CD4-positive, alpha-beta T cell (primary cell): ENCODE measurements around the gene ZNF132. TPM values are rescaled to one million over a fixed set of nuclear protein-coding genes. Genes with fewer than 3 reads are reported as not detected.

Experiments used
- ATAC-seq: fragments of 200-7000 bp; cut with Tn5 transposase; one replicate; pipeline ENCODE4 v1.10.0; 2022; ENCODE audit warnings: mild to moderate bottlenecking; ENCODE audit not compliant: poor library complexity
- CTCF ChIA-PET: fragments of 350-600 bp; sonication (Branson Sonifier 250); formaldehyde crosslinking; loops from one replicate; lab custom pipeline; 2021; ENCODE audit warnings: antibody characterized with exemption, inconsistent platforms; lab: Charles Lee
- POLR2A ChIA-PET: fragments of 350-600 bp; sonication (Branson Sonifier 250); formaldehyde crosslinking; loops from one replicate; lab custom pipeline; 2021; ENCODE audit warnings: antibody characterized with exemption, inconsistent platforms; lab: Charles Lee
- DNase-seq, 14 experiments: peaks; one replicate each; pipeline ENCODE4 v3.0.0-alpha.2; 2013 to 2020; ENCODE audit warnings: mixed read lengths in 2 of 14
- H3K27ac ChIP-seq, 2 donors: one replicate each; pipeline versions ENCODE4 v1.5.1 to v1.7.0; 2013; ENCODE audit warnings: low read length in 2 of 2, low read depth in 1 of 2, mild to moderate bottlenecking in 1 of 2
- H3K27me3 ChIP-seq, 2 experiments: 1 replicate in 1 of 2; 2 replicates in 1 of 2; pipeline versions ENCODE4 v1.6.1 to v1.7.0; 2013; ENCODE audit warnings: low read length in 2 of 2, control low read depth in 1 of 2, mild to moderate bottlenecking in 1 of 2, moderate library complexity in 1 of 2; ENCODE audit not compliant: insufficient read depth in 2 of 2, control insufficient read depth in 1 of 2
- H3K36me3 ChIP-seq: one replicate; pipeline ENCODE4 v1.6.1; 2013; ENCODE audit warnings: low read length, control low read depth; ENCODE audit not compliant: insufficient read depth
- H3K4me1 ChIP-seq: one replicate; pipeline ENCODE4 v1.6.1; 2013; ENCODE audit warnings: low read length, control low read depth; ENCODE audit not compliant: insufficient read depth
- H3K4me3 ChIP-seq: one replicate; pipeline ENCODE4 v1.5.1; 2013; ENCODE audit warnings: mild to moderate bottlenecking, low read length, moderate library complexity
- H3K9me3 ChIP-seq, 2 experiments: 1 replicate in 1 of 2; 2 replicates in 1 of 2; pipeline versions ENCODE4 v1.6.1 to v1.7.0; 2013; ENCODE audit warnings: low read length in 2 of 2, mild to moderate bottlenecking in 2 of 2, control low read depth in 1 of 2, moderate library complexity in 1 of 2; ENCODE audit not compliant: control insufficient read depth in 1 of 2, insufficient read depth in 1 of 2
- H3K27ac Mint-ChIP-seq: one replicate; pipeline ENCODE4 v1.8.0; 2020; ENCODE audit warnings: mixed read lengths
- H3K27me3 Mint-ChIP-seq: one replicate; pipeline ENCODE4 v1.8.0; 2021; ENCODE audit warnings: mixed read lengths
- H3K36me3 Mint-ChIP-seq: one replicate; pipeline ENCODE4 v1.8.0; 2021; ENCODE audit warnings: low read depth, mixed read lengths
- H3K4me1 Mint-ChIP-seq: one replicate; pipeline ENCODE4 v1.8.0; 2021; ENCODE audit warnings: low read depth, mixed read lengths
- H3K4me3 Mint-ChIP-seq: one replicate; pipeline ENCODE4 v1.8.0; 2020; ENCODE audit warnings: mild to moderate bottlenecking, mixed read lengths
- H3K9me3 Mint-ChIP-seq: one replicate; pipeline ENCODE4 v1.8.0; 2020; ENCODE audit warnings: mixed read lengths
- CTCF ChIP-seq: fragments of 200-600 bp; IDR thresholded peaks from one replicate; pipeline ENCODE4 v1.8.0; 2022; ENCODE audit warnings: antibody characterized with exemption, mild to moderate bottlenecking
- intact Hi-C, 2 experiments: fragments of 100-400 bp; cut with DNase I in 1 of 2; cut with micrococcal nuclease in 1 of 2; formaldehyde crosslinking; loops; one replicate each; pipeline versions ENCODE4 v1.15.1 to v1.9.0; 2023 to 2025; cut with DNase I, micrococcal nuclease
- total RNA-seq, 174 experiments: library from RNA in 2 of 174; stranded (reverse) in 2 of 174; gene quantifications; one replicate each; pipeline ENCODE4 v1.2.3 and lab custom pipeline; 2021 to 2026

ZNF132 gene
- total RNA-seq, 2 experiments from 2014 or later: 1.0 to 1.4 TPM

DNA sequence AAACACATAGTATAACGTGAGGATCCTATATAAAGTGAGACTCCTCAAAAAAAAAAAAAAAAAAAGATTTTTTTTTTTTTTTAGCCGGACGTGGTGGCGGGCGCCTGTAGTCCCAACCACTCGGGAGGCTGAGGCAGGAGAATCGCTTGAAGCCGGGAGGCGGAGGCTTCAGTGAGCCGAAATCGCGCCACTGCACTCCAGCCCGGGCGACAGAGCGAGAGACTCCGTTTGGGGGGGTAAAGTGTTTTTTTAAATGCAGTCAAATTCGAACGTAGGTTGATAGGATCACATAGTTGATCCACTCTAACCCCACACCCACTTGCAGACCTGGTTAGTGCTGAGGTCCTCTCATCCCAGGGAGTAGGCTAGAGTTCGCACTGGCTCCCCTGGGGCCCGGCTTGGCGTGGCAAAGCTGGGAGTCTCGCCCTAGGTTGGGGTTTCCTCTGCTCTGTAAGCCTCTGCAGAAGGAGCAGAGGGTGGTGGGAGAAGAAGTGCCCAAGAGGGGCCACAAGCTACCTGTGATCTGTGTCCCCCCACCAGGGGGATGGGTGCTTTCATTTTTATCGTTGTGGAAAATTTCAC, 38.0 kb downstream of the ZNF132 start:
- Mint-ChIP-seq H3K27me3 (peaks cover 24% of the 10 kb centered on the region), H3K36me3 (peaks cover 5% of the 10 kb centered on the region), H3K4me3 (peak overlapping the region; percentile 34), H3K4me1 (peaks cover 16% of the 10 kb centered on the region), H3K9me3 (no peaks in the 10 kb centered on the region), H3K27ac (peak overlapping the region; percentile 86)
- TF ChIP-seq CTCF: peak; percentile 15
- H3K4me1 ChIP-seq: peaks cover 20% of the 10 kb centered on the region
- CTCF ChIA-PET: interaction anchor here (0.6 kb wide), 1 partner anchor 10 kb away, joined by 3 read pairs; no protein-coding TSS in a partner anchor
- H3K4me3 ChIP-seq: peak overlapping the region; percentile 75
- POLR2A ChIA-PET: no interaction called here
- no peaks in the 10 kb centered on the region for H3K36me3 ChIP-seq
- no peak for ATAC-seq
- peak overlapping the region; percentile 59 to 94 for H3K27ac ChIP-seq
- peak in 1 of 14 experiments; percentile 50 for DNase-seq
- intact Hi-C loops: loop anchor here (1.0 to 5.0 kb wide), 4 partner anchors 15 to 220 kb away; partner anchors contain the start of genes RPS5 (in 2 of the 2), ZNF837 (in 2 of the 2) and ZNF274 (in 1 of the 2)
- peaks cover 0 to 5% of the 10 kb centered on the region in 2 experiments for H3K9me3 ChIP-seq
- H3K27me3 ChIP-seq: peaks cover 7 to 14% of the 10 kb centered on the region in 2 experiments

DNA sequence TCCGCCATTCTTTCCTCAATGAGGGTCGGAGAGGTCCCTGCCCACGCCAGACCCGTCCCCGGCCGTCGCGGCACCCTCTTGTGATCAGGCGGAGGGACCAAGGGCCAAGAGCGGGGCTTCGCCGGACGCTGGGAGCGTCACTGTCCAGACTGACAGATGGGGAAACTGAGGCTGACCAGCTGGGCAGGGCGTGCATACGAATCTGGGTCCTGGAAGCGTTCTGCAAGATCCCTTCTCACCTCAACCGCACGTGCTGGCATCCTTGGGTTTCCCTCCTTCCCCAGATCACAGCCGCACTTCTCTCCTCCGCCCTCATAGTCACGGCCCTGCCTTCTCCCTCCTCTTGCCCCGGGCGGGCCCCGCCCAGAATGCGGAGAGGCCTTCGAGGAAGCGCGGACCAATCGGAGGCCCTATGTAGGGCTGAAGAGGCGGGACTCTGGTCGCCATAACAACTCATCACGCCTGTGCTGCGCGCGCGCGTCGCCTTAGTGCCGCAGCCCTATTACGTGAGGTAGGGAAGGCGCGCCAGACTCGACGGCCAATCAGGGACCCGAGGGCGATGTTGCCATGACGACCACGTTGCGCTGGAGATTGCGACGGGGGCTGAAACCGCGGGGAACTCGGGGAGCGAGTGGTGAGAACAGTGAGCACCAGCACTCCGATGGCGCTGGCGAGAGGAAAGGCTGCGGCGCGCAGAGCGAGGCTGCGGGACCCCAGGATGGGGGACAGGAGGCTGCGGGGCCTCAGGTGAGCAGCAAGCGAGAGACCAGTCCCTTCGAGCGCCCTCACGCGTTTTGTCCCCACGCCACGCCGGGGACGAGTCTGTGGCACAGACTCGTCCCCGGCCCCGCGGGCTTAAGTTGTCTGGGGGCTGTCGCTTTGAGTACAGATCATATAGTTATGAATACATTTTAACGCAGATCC, 38.8 kb downstream of the ZNF132 start:
- TF ChIP-seq CTCF: no peak
- peaks cover 0 to 5% of the 10 kb centered on the region in 2 experiments for H3K9me3 ChIP-seq
- ATAC-seq (peak; percentile 95), DNase-seq (peak; percentile 98 to 100 (median 99))
- peak overlapping the region; percentile 75 for H3K4me3 ChIP-seq
- H3K4me1 ChIP-seq: peaks cover 20% of the 10 kb centered on the region
- no peaks in the 10 kb centered on the region for H3K36me3 ChIP-seq
- ChIA-PET POLR2A (no interaction called here), CTCF (no interaction called here)
- H3K27me3 ChIP-seq: peaks cover 11 to 15% of the 10 kb centered on the region in 2 experiments
- peaks cover 25% of the 10 kb centered on the region for H3K27me3 Mint-ChIP-seq
- H3K36me3 Mint-ChIP-seq: peaks cover 5% of the 10 kb centered on the region
- H3K4me3 Mint-ChIP-seq: peak overlapping the region; percentile 88
- H3K9me3 Mint-ChIP-seq: no peaks in the 10 kb centered on the region
- peaks cover 9% of the 10 kb centered on the region for H3K4me1 Mint-ChIP-seq
- peak overlapping the region; percentile 86 for H3K27ac Mint-ChIP-seq
- intact Hi-C loops: loop anchor here (1.0 to 5.0 kb wide), 4 partner anchors 14 to 219 kb away; partner anchors contain the start of genes RPS5 (in 2 of the 2), ZNF837 (in 2 of the 2) and ZNF274 (in 1 of the 2)
- peak overlapping the region; percentile 59 to 94 for H3K27ac ChIP-seq

GRCh38 chr19:58400316-58400915, 39.5 kb downstream of the ZNF132 start:
- peaks cover 0 to 9% of the 10 kb centered on the region in 2 experiments for H3K9me3 ChIP-seq
- peak overlapping the region; percentile 51 for H3K4me3 Mint-ChIP-seq
- H3K9me3 Mint-ChIP-seq: no peaks in the 10 kb centered on the region
- CTCF ChIA-PET: no interaction called here
- DNase-seq (no peak), ATAC-seq (no peak)
- H3K27ac ChIP-seq: no peak overlapping the region
- no peak overlapping the region for H3K27ac Mint-ChIP-seq
- no peak for TF ChIP-seq CTCF
- H3K4me1 ChIP-seq: peaks cover 24% of the 10 kb centered on the region
- intact Hi-C loops: loop anchor here in 1 of 2 experiments (5.0 kb wide), 1 partner anchor 218 kb away; the partner anchor contains the start of gene ZNF274
- H3K27me3 Mint-ChIP-seq: peaks cover 25% of the 10 kb centered on the region
- peak overlapping the region; percentile 75 for H3K4me3 ChIP-seq
- POLR2A ChIA-PET: no interaction called here
- H3K36me3 ChIP-seq: no peaks in the 10 kb centered on the region
- H3K27me3 ChIP-seq: peaks cover 16 to 21% of the 10 kb centered on the region in 2 experiments
- peaks cover 9% of the 10 kb centered on the region for H3K4me1 Mint-ChIP-seq
- H3K36me3 Mint-ChIP-seq: peaks cover 11% of the 10 kb centered on the region
